SK-MEL-5 (cell line): ENCODE results near the gene CACNB2. TPM values are rescaled to one million over a fixed set of nuclear protein-coding genes. Genes with fewer than 3 reads are reported as not detected.

ENCODE experiments used
- DNase-seq: peaks from one replicate; pipeline ENCODE4 v3.0.0-alpha.2; 2016; ENCODE audit warnings: low read depth, low spot score
- in situ Hi-C: cut with HindIII; loops from 2 replicates; pipeline ENCODE4 v1.10.0; 2016; ENCODE audit warnings: low sequenced_read_pairs, high pct_unique_total_duplicates, low pct_unique_long_range_greater_than_20kb
- total RNA-seq: library from RNA; depleted of rRNA; stranded (reverse); fragments of >200 nt; shearing (Covaris generic); gene quantifications from 2 replicates; pipeline ENCODE4 v1.2.3, GENCODE V29; 2014

Gene CACNB2
- total RNA-seq, 1 experiment from 2014 or later, result not detected

- no peak for DNase-seq
- in situ Hi-C loops, result no loop called here
These were observed 388.1 kb downstream of the CACNB2 start for GRCh38 chr10:18528292-18528691.

GRCh38 chr10:18532881-18533535 lies 392.8 kb downstream of the CACNB2 start:
- in situ Hi-C loops, result no loop called here
- DNase-seq, result no peak

DNA sequence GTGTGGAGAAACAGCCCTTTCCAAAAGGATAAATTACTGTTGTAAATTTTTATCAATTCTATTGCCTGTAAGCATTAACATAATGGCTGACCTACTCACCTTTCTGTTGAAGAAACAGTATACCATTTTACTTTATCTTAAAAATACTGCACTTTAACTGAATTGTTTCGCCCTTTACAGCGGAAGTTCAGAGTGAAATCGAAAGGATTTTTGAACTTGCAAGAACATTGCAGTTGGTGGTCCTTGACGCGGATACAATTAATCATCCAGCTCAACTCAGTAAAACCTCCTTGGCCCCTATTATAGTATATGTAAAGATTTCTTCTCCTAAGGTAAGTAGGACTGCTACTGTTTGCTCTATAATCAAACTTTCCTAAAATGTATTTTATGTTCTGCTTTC lies 393.7 kb downstream of the CACNB2 start:
- DNase-seq, result no peak
- in situ Hi-C loops, result no loop called here

GRCh38 chr10:18539335-18539734 lies 399.1 kb downstream of the CACNB2 start:
- in situ Hi-C loops, result no loop called here
- no peak for DNase-seq

- in situ Hi-C loops, result no loop called here
These were observed 400.0 kb downstream of the CACNB2 start for GRCh38 chr10:18540195-18540594.

GRCh38 chr10:18542832-18543231 lies 402.6 kb downstream of the CACNB2 start:
- DNase-seq, result no peak

More at GRCh38 chr10:18540195-18540594, 400.0 kb downstream of the CACNB2 start:
- DNase-seq, result no peak

GRCh38 chr10:18545621-18546305 lies 405.5 kb downstream of the CACNB2 start:
- in situ Hi-C loops, result no loop called here
- no peak for DNase-seq

More at GRCh38 chr10:18542832-18543231, 402.6 kb downstream of the CACNB2 start:
- in situ Hi-C loops, result no loop called here

DNA sequence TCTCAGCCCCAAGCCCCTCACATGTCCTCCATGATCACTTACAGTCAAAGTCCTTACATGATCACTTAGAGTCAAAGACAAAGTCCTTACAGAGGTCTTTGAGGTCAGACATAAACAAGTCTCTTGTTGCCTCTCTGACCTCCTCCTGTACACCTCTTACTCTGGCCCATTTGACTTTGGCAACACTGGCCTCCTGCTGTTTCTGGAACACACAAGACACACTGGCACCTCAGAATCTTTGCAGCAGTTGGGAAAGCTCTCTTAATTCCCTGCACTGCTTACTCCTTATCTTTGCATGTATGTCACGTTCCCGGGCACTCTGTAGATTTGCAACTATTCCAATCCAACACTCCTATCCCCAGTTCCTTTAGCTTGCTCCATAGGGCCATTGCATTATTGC lies 408.9 kb downstream of the CACNB2 start:
- DNase-seq, result no peak
- in situ Hi-C loops, result no loop called here

DNA sequence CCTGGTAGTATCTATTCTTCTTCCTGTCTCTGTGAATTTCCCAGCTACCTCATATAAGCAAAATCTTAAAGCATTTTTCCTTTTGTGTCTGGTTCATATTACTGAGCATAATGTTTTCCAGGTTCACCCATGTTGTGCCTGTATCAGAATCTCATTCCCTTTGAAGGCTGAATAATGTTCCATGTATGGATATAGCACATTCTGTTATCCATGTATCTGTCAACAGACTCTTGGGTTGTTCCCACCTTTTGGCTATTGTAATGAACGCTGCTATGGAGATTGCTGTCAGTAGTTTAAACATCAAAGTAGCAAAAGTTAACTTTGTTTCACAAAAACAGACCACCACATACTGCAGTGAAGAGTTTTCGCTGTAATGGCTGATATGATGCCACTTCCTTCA lies 411.2 kb downstream of the CACNB2 start:
- DNase-seq, result no peak
- in situ Hi-C loops, result no loop called here

DNA sequence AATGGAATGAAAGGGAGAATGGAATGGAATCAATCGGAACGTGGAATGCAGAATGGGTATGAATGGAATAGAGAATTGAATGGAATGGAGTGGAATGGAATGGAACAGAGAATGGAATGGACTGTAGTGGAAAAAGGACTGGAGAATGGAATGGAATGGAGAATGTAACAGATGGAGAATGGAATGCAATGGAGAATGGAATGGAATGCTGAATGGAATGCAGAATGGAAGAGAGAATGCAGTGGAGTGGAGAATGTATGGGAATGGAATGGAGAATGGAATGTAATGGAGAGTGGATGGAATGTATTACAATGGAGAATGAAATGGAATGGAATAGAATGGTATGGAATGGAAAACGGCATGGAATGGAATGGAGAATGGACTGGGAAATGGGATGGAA lies 414.3 kb downstream of the CACNB2 start:
- in situ Hi-C loops, result no loop called here

GRCh38 chr10:18556522-18557147 lies 416.4 kb downstream of the CACNB2 start:
- DNase-seq, result no peak
- in situ Hi-C loops, result no loop called here

More for the DNA sequence above, 414.3 kb downstream of the CACNB2 start:
- no peak for DNase-seq

GRCh38 chr10:18557960-18558359 lies 417.7 kb downstream of the CACNB2 start:
- no peak for DNase-seq
- in situ Hi-C loops, result no loop called here

DNA sequence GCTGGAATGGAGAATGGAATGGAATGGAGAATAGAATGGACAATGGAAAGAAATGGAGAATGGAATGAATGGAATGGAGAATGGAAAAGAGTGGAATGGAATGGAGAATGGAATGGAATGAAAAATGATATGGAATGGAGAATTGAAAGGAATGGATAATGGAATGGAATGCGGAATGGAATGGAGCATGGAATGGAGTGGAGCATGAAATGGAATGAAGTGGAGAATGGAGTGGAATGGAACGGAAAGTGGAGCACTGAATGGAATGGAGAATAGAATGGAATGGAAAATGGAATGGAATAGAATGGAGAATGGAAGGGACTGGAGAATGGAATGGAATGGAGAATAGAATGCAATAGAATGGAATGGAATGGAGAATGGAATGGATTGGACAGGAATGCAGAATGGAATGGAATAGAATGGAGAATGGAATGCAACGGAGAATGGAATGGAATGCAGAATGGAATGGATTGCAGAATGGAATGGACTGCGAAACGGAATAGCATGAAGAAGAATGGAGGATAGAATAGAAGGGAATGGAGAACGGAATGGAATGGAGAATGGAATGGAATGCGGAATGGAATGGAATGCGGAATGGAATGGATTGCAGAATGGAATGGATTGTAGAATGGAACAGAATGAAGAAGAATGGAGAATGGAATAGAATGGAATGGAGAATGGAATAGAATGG lies 421.8 kb downstream of the CACNB2 start:
- DNase-seq, result no peak

DNA sequence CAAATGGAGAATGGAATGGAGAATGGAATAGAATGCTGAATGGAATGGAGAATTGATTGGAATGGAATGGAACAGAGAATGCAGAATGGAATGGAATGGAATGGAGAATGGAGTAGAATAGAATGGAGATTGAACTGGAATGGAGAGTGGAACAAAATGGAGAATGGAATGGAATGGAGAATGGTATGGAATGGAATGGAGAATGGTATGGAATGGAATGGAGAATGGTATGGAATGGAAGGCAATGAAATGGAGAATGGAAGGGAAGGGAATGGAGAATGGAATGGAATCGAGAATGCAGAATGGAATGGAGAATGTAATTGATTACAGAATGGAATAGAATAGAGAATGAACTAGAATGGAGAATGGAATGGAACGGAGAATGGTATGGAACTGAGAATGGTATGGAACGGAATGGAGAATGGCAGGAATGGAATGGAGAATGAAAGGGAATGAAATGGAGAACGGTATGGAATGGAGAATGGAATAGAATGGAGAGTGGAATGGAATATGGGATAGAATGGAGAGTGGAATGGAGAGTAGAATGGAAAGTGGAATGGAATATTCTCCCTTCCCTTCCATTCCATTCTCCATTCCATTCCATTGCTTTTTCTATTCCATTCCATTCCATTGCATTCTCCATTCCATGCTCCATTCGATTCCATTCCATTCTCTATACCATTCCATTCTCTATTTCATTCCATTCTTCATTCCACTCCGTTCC lies 422.9 kb downstream of the CACNB2 start:
- no peak for DNase-seq
- in situ Hi-C loops, result no loop called here

More for the DNA sequence above, 421.8 kb downstream of the CACNB2 start:
- in situ Hi-C loops, result no loop called here

DNA sequence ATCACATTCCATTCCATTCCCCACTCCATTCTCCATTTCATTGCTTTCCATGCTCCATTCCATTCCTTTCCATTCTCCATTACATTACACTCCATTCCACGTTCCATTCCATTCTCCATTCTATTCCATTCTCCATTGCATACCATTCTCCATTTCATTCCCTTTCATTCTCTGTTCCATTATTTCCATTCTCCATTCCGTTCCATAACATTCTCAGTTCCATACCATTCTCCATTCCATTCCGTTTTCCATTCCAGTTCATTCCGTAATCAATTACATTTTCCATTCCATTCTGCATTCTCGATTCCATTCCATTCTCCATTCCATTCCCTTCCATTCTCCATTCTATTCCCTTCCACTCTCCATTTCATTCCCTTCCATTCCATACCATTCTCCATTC lies 424.8 kb downstream of the CACNB2 start:
- no peak for DNase-seq
- in situ Hi-C loops, result no loop called here

DNA sequence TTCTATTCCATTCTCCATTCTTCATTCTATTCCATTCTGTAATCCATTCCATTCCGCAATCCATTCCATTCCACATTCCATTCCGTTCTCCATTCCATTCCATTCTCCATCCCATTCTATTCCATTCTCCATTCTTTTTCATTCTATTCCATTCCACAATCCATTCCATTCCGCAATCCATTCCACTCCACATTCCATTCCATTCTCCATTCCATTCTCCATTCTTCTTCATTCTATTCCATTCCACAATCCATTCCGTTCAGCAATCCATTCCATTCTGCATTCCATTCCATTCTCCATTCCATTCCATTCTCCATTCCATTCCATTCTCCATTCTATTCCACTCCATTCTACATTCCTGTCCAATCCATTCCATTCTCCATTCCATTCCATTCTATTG lies 426.0 kb downstream of the CACNB2 start:
- in situ Hi-C loops, result no loop called here
- peak; percentile 1 for DNase-seq

DNA sequence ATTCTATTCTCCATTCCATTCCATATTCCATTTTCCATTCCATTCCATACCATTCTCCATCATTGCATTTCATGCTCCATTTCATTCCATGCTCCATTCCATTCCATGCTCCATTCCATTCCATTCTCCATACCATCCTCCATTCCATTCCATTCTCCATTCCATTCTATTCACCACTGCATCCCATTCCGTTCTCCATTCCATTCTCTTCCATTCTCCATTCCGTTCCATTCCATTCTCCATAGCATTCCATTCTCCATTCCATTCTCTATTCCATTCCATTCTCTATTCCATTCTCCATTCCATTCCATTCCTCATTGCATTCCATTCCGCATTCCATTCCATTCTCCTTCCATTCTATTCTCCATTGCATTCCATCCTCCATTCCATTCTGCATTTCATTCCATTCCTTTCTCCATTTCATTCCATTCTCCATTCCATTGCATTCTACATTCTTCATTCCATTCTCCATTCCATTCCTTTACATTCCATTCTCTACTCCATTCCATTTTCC lies 427.2 kb downstream of the CACNB2 start:
- no peak for DNase-seq
- in situ Hi-C loops, result no loop called here
